Brain microvascular endothelial cell (primary cell): ENCODE results near the gene ITGB5.

Source experiments
- DNase-seq: peaks from one replicate; pipeline ENCODE4 v3.0.0-alpha.2; 2020
- H3K27ac ChIP-seq: fragments of 250-450 bp; sonication (Bioruptor Pico); 2 replicates; pipeline ENCODE4 v1.5.1; 2020; ENCODE audit warnings: mild to moderate bottlenecking, moderate library complexity
- H3K27me3 ChIP-seq: fragments of 250-450 bp; sonication (Bioruptor Pico); replicated peaks from 2 replicates; pipeline ENCODE4 v1.5.1; 2020; ENCODE audit warnings: mild to moderate bottlenecking
- H3K36me3 ChIP-seq: fragments of 250-450 bp; sonication (Bioruptor Pico); replicated peaks from 2 replicates; pipeline ENCODE4 v1.5.1; 2020; ENCODE audit warnings: mild to moderate bottlenecking
- H3K4me3 ChIP-seq: 2 replicates; pipeline ENCODE4 v1.5.1; 2011; ENCODE audit warnings: low read depth, mild to moderate bottlenecking, control low read depth, low read length, moderate library complexity
- in situ Hi-C: cut with HindIII; loops from 2 replicates; pipeline ENCODE4 v1.10.0; 2017; ENCODE audit warnings: low sequenced_read_pairs, low pct_ligation_motif_present
- TF ChIP-seq, protein P1 (sequence below): IDR thresholded peaks from 2 replicates; pipeline ENCODE4 v1.5.1; 2011; ENCODE audit warnings: low read depth, mild to moderate bottlenecking, moderate library complexity, low read length, control low read depth, inconsistent platforms; ENCODE audit errors: missing control alignments

The ITGB5 gene

DNA sequence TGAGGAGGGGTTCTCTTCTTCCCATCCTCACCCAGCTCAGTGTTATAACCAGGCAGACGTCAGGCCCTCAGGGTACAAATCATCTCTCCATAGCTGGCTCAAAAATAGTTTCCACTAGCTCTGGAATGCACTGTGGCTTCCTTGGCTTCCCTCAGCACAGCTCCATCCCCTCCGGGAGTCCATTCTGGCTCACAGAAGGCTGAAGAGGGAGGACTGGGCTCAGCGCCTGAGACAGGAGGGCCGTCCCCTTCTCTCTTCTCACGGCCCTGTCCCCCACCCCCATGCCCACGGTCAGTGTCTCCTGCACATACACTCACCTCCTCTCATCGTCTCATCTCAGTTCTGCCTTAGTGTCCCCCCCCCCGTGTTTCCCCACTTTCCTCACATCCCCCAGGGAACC lies 106.8 kb downstream of the ITGB5 start:
- Histone ChIP-seq H3K36me3 (peaks cover 12% of the 10 kb centered on the region), H3K27ac (peak overlapping the region; percentile 56), H3K4me3 (no peak overlapping the region), H3K27me3 (no peaks in the 10 kb centered on the region)
- peak; percentile 62 for DNase-seq
- TF ChIP-seq, protein P1, sequence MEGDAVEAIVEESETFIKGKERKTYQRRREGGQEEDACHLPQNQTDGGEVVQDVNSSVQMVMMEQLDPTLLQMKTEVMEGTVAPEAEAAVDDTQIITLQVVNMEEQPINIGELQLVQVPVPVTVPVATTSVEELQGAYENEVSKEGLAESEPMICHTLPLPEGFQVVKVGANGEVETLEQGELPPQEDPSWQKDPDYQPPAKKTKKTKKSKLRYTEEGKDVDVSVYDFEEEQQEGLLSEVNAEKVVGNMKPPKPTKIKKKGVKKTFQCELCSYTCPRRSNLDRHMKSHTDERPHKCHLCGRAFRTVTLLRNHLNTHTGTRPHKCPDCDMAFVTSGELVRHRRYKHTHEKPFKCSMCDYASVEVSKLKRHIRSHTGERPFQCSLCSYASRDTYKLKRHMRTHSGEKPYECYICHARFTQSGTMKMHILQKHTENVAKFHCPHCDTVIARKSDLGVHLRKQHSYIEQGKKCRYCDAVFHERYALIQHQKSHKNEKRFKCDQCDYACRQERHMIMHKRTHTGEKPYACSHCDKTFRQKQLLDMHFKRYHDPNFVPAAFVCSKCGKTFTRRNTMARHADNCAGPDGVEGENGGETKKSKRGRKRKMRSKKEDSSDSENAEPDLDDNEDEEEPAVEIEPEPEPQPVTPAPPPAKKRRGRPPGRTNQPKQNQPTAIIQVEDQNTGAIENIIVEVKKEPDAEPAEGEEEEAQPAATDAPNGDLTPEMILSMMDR = no peak
- in situ Hi-C loops = no loop called here

DNA sequence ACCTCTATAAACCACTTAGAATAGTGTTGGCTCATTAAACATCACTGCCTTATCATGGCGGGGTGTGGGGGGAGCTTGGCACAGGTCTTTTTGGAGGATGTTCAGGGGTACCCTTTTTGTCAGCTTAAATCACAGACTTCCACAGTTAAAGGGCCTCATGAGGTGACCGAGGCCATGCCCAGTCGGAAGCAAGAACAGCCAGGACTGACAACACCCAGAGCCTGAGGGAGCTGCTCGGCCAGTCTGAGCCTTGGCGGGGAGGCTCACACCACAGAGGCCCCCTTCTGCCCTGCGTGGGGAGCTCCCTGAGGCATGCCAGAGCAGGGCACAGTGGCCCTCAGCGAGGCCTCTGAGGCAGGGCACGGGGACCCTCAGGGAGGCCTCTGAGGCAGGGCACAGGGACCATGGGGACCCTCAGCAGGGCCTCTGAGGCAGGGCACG lies 107.4 kb downstream of the ITGB5 start:
- Histone ChIP-seq H3K27me3 (no peaks in the 10 kb centered on the region), H3K27ac (peak overlapping the region; percentile 56), H3K4me3 (no peak overlapping the region), H3K36me3 (peaks cover 13% of the 10 kb centered on the region)
- TF ChIP-seq, protein P1 = no peak
- in situ Hi-C loops = no loop called here
- no peak for DNase-seq

DNA sequence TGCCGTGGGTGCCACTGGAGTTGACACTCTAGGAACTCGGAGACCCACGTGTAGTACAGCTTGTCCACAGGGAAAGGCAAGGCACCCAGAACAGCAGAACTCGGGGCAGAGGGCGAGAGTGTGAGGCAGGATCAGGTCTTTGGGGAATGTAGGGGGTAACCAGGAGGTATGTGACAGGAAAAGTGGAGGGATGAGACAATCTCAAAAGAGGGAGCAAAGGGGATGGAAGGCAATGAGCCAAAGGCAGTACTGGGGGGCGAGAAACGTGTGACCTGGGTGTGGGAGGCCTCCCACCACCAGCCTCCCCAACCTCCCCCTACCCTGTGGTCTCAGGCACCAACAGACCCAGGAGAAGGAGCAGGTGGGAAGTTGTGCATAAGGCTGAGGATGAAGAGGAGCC lies 108.0 kb downstream of the ITGB5 start:
- Histone ChIP-seq H3K27me3 (no peaks in the 10 kb centered on the region), H3K36me3 (peaks cover 13% of the 10 kb centered on the region), H3K27ac (no peak overlapping the region), H3K4me3 (no peak overlapping the region)
- TF ChIP-seq, protein P1 = no peak
- no peak for DNase-seq
- in situ Hi-C loops = no loop called here

DNA sequence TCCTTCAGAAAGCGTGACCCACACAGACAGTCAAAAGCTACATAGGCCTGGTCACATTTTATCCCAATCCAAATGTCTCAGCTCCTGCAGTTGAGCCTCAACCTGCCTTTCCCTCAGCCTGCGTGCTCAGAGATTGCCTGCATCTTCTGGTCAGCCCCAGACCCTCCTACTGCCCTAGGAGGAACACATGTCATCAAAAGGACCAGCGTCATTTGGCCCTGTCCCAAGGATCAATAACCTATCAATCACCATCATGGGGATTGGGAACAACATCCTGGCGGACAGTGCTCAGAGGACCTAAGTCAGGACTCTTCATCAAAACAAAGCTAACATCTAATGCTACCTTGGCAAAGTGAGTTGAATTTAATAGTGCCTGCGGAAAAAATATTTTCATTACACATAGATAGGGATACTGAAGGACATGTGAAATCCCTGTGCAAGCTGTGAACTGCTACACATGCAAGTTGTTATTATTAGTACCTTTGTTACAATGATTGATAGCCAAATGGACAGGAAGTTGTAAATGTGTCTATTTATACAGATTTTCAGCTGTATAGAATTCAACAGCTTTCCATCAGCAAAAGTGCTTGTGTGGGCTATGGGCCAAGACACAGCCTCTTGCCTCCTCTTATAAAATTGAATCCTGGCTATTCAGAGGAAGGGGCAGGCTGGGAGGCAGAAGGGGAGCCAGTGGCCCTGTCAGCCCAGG lies 109.2 kb downstream of the ITGB5 start:
- in situ Hi-C loops = no loop called here
- H3K27me3 ChIP-seq = no peaks in the 10 kb centered on the region
- TF ChIP-seq, protein P1 = no peak
- no peak for DNase-seq
- no peak overlapping the region for H3K27ac ChIP-seq
- no peak overlapping the region for H3K4me3 ChIP-seq
- H3K36me3 ChIP-seq = peaks cover 23% of the 10 kb centered on the region

DNA sequence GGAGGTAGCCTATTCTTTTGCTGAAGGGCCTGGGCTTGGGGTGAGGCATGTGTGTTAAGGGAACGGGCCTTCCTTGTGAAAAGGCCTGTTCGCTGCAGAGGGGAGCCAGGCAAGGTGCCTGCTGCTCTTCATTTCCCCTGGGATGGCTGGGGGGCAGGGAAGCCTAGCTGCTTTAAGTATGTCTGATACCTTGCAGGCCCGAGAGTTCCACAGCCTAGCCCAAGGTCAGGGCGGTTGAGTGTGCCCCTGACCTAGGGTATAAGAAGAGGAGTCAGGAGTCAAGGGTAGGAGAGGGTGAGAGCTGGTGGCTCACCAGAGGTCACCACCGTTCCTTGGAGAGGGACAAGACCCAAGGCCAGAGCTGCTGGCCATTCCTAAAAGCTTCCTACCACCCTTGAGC lies 110.3 kb downstream of the ITGB5 start:
- in situ Hi-C loops = no loop called here
- Histone ChIP-seq H3K27ac (no peak overlapping the region), H3K27me3 (no peaks in the 10 kb centered on the region), H3K36me3 (peaks cover 25% of the 10 kb centered on the region), H3K4me3 (no peak overlapping the region)
- DNase-seq = no peak
- TF ChIP-seq, protein P1 = no peak

DNA sequence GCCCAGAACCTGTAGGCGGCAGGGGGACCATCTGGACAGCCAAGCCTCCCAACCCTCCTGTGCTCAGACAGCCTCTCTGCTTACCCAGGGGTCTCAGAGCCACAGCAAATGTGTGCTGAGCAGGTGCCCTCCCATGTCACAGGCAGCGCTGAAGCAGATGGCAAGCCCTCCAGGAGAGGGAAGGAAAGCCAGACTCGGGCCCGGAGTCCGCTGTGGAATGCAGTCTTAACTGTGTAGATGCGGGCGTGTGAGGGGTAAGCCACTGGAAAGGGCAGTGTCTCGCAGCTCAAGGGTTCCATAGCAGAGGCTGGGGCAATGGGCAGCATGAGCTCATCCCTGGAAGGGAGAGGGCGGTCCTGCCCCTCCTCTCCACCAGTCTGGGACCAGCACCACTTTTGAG lies 111.3 kb downstream of the ITGB5 start:
- Histone ChIP-seq H3K4me3 (no peak overlapping the region), H3K36me3 (peaks cover 26% of the 10 kb centered on the region), H3K27me3 (no peaks in the 10 kb centered on the region), H3K27ac (no peak overlapping the region)
- DNase-seq = no peak
- in situ Hi-C loops = no loop called here
- TF ChIP-seq, protein P1 = no peak
